ENCODE results near the gene HTRA2.

DNA sequence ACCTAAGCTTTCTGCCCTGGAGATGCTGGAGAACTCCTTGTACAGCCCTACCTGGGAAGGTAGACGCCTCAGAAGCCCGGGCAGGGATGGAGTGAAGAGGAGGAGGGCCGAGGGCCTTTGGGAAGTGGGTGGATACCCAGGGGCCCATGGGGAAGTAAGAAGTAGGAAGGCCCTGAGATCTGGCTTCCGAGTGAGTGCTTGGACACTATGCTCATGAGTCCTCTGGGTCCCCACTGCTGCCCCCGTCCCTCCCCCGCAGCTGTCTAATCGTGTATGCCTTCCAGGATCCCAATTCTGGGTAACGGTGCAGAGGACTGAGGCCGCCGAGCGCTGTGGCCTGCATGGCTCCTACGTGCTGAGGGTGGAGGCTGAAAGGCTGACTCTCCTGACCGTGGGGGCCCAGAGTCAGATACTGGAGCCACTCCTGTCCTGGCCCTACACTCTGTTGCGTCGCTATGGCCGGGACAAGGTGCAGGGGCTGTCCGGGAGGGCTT, 25.9 kb downstream of the HTRA2 start:
- TF ChIP-seq POLR2A (IDR thresholded peaks at IDR 0.05): no peak
- TF ChIP-seq, protein P1, sequence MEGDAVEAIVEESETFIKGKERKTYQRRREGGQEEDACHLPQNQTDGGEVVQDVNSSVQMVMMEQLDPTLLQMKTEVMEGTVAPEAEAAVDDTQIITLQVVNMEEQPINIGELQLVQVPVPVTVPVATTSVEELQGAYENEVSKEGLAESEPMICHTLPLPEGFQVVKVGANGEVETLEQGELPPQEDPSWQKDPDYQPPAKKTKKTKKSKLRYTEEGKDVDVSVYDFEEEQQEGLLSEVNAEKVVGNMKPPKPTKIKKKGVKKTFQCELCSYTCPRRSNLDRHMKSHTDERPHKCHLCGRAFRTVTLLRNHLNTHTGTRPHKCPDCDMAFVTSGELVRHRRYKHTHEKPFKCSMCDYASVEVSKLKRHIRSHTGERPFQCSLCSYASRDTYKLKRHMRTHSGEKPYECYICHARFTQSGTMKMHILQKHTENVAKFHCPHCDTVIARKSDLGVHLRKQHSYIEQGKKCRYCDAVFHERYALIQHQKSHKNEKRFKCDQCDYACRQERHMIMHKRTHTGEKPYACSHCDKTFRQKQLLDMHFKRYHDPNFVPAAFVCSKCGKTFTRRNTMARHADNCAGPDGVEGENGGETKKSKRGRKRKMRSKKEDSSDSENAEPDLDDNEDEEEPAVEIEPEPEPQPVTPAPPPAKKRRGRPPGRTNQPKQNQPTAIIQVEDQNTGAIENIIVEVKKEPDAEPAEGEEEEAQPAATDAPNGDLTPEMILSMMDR (IDR thresholded peaks at IDR 0.05): no peak
